Thymus (tissue), 11 donors: Measurements from ENCODE around the gene CUX1. TPM values are rescaled to one million over a fixed set of nuclear protein-coding genes. Genes with fewer than 3 reads are reported as not detected.

ENCODE experiments used
- DNase-seq, 9 donors: peaks; one replicate each; pipeline ENCODE4 v3.0.0-alpha.2; 2013; ENCODE audit warnings: low spot score in 9 of 9, low read depth in 6 of 9, missing footprints in 1 of 9
- H3K27ac ChIP-seq, 2 donors: one replicate each; pipeline ENCODE4 v1.5.1; 2013; ENCODE audit warnings: control low read depth in 1 of 2, low read depth in 1 of 2, low read length in 1 of 2, mild to moderate bottlenecking in 1 of 2, moderate library complexity in 1 of 2
- H3K27me3 ChIP-seq, 2 donors: one replicate each; pipeline ENCODE4 v1.5.1; 2013; ENCODE audit warnings: low read length in 1 of 2; ENCODE audit not compliant: control insufficient read depth in 2 of 2, insufficient read depth in 1 of 2
- H3K36me3 ChIP-seq, 2 donors: one replicate each; pipeline ENCODE4 v1.5.1; 2013; ENCODE audit warnings: low read length in 1 of 2, mild to moderate bottlenecking in 1 of 2, moderate library complexity in 1 of 2; ENCODE audit not compliant: control insufficient read depth in 2 of 2, insufficient read depth in 2 of 2
- H3K4me1 ChIP-seq, 2 donors: one replicate each; pipeline ENCODE4 v1.5.1; 2013; ENCODE audit warnings: low read length in 2 of 2; ENCODE audit not compliant: control insufficient read depth in 2 of 2, insufficient read depth in 2 of 2
- H3K4me3 ChIP-seq, 2 donors: one replicate each; pipeline ENCODE4 v1.5.1; 2013; ENCODE audit warnings: low read length in 2 of 2, control low read depth in 1 of 2, mild to moderate bottlenecking in 1 of 2
- H3K9me3 ChIP-seq, 2 donors: one replicate each; pipeline ENCODE4 v1.5.1; 2013; ENCODE audit warnings: low read length in 1 of 2, mild to moderate bottlenecking in 1 of 2; ENCODE audit not compliant: control insufficient read depth in 2 of 2, insufficient read depth in 1 of 2
- WGBS: extraction: QIAGEN DNeasy Blood & Tissue Kit; methylation state at CpG from one replicate; pipeline ENCODE4 v1.1.7; 2013; 5-methylcytosine and 5-hydroxymethylcytosine counted together
- polyA plus RNA-seq: library from polyadenylated mRNA; stranded (reverse); fragments of 200-250 nt; gene quantifications from one replicate; pipeline ENCODE4 v1.2.3, GENCODE V29; 2013
- total RNA-seq: library from RNA; stranded (reverse); fragments of 120-200 nt; gene quantifications from one replicate; pipeline ENCODE4 v1.2.4, GENCODE V29; 2013
- donor health status: healthy.

Gene CUX1
- total and polyA plus RNA-seq, 2 donors = 27.8 to 35.0 TPM

DNA sequence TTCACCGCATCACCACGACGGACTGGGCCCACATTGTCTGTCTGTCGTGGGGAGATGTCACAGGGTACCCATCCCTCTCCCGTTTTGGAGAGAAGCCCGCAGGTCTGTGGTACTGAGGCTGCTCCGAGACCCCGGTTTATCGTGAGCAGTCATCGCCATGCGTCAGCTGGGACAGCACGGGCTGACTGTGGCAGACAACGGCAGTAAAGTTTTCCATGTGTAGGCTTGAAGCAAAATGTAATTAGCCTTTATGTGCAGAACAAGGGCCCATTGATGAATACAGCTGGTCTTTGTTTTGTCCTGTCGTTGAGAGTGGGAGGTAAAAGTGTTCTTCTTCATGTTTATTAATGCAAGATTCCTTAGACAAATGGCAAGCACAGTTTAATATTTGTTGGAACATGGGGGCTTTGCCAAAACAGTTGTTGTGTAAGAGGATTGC, 301.8 kb downstream of the CUX1 start:
- H3K27me3 ChIP-seq = no peaks in the 10 kb centered on the region
- H3K27ac ChIP-seq = no peak overlapping the region
- no peak for DNase-seq
- H3K4me1 ChIP-seq = peaks cover 0 to 9% of the 10 kb centered on the region in 2 donors
- H3K4me3 ChIP-seq = no peak overlapping the region
- peaks cover 46 to 57% of the 10 kb centered on the region in 2 donors for H3K36me3 ChIP-seq
- no peaks in the 10 kb centered on the region for H3K9me3 ChIP-seq
- 93% methylated on average over 14 of the region's 14 CpGs for WGBS

DNA sequence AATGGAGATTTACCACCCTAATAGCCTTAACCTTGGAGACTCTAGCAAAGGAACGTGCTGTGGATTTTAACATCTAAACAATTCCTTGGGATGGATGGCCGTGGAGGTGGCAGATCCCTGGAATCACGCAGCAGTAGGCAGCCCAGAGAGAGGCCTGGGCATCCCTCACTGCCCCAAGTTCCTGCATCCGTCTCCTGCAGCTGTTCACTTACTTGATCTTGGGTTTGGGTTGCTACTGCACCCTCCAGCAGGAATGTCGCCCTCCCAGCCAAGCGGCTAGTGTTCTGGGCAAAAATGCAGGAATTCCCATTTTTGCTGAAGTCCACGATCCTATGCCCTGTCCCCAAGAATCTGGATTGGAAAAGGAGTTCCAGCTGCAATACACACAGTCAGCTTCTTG, 302.5 kb downstream of the CUX1 start:
- Histone ChIP-seq H3K36me3 (peaks cover 45 to 55% of the 10 kb centered on the region in 2 donors), H3K27ac (no peak overlapping the region), H3K27me3 (no peaks in the 10 kb centered on the region), H3K9me3 (no peaks in the 10 kb centered on the region), H3K4me1 (peaks cover 0 to 9% of the 10 kb centered on the region in 2 donors), H3K4me3 (no peak overlapping the region)
- 98% methylated on average over 7 of the region's 7 CpGs for WGBS
- DNase-seq = no peak

DNA sequence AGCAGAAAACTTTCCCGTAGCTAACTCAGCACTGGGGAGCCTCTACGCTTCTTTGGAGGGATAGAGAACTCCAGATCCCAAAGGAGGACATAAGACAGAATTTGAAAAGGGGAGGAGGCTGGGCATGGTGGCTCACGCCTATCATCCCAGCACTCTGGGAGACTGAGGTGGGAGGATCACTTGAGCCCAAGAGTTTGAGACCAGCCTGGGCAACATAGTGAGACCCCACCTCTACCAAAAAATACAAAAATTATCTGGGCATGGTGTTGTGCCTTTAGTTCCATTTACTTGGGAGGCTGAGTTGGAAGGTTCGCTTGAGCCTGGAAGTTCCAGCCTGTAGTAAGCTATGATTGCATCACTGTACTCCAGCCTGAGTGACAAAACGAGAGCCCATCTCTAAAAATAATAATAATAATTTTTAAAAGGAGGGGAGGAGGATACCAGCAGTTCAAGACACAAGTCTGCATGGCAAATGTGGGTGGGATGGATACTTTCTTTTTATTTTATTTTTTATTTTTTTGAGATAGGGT, 303.3 kb downstream of the CUX1 start:
- Histone ChIP-seq H3K4me1 (peaks cover 0 to 9% of the 10 kb centered on the region in 2 donors), H3K27ac (no peak overlapping the region), H3K4me3 (no peak overlapping the region), H3K36me3 (peaks cover 44 to 51% of the 10 kb centered on the region in 2 donors), H3K27me3 (no peaks in the 10 kb centered on the region), H3K9me3 (no peaks in the 10 kb centered on the region)
- WGBS = 98% methylated on average over 5 of the region's 5 CpGs
- no peak for DNase-seq

DNA sequence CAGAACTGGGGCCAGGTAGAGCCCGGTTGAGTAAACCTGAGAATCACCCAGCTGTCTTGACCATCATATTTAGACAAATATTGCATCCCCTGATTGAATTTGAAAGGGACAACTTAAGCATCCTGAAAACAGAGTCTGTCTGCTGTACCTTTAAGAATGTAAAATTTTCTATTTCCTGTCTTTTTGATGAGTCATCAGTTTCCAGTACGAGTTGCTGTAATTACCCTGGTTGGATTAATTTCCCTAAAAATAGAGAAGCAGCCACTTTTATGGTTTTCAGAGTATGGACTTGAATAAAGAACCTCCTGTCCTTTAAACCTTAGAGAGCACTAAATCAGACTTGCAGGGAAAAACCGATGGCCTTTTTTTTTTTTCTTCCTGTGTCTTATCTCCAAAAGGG, 304.6 kb downstream of the CUX1 start:
- Histone ChIP-seq H3K4me1 (peaks cover 0 to 9% of the 10 kb centered on the region in 2 donors), H3K27ac (peak overlapping the region in 1 of 2 donors; percentile 54), H3K27me3 (no peaks in the 10 kb centered on the region), H3K9me3 (no peaks in the 10 kb centered on the region), H3K4me3 (no peak overlapping the region), H3K36me3 (peaks cover 40 to 45% of the 10 kb centered on the region in 2 donors)
- WGBS = 14% methylated on average over 3 of the region's 3 CpGs
- DNase-seq = peak in 1 of 9 donors; percentile 37

DNA sequence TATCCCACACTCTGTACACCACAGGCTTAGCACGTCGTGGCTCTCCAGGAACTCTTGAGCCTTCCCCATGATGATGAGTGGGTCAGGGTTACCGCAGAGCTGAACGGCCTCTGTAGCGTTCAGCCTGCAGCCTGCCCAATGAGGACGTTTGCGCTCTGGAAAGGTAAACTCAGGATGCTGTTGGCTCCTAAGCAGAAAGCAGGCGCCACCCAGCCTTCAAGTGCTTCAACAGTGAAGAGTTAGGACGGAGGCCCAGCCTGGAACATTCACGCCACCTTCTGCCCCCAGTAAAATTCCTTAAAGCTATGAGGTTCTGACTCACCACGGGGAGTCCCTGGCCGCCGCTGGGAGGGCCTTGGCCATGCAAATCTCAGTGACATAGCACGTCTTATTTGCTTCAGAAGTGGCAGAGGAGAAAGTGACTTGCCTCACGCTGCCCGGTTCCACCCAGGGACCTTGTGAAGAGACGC, 307.7 kb downstream of the CUX1 start:
- no peaks in the 10 kb centered on the region for H3K9me3 ChIP-seq
- 96% methylated on average over 17 of the region's 17 CpGs for WGBS
- H3K36me3 ChIP-seq = peaks cover 34 to 36% of the 10 kb centered on the region in 2 donors
- no peak overlapping the region for H3K27ac ChIP-seq
- no peak for DNase-seq
- H3K27me3 ChIP-seq = no peaks in the 10 kb centered on the region
- H3K4me1 ChIP-seq = peaks cover 0 to 9% of the 10 kb centered on the region in 2 donors
- no peak overlapping the region for H3K4me3 ChIP-seq

DNA sequence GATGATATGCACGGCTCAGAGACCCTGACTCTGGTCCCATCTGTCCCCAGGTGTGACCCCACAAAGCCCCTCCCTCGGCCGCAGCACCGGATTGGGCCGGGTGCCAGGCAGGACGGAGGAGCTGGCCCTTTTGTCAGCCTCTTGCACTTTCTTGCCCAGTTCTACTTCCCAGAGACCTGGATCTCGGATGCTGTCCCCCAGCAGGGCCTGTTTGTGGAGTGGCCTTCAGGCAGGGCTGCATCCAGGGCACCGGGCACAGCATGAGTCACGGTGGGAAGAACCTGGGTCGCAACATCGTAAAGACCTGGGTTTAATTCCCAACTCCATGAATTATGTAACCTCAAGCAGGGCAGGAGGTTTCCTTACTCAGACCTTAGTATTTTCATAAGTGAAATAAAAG, 310.9 kb downstream of the CUX1 start:
- Histone ChIP-seq H3K27me3 (no peaks in the 10 kb centered on the region), H3K36me3 (peaks cover 31 to 35% of the 10 kb centered on the region in 2 donors), H3K4me1 (no peaks in the 10 kb centered on the region), H3K27ac (no peak overlapping the region), H3K9me3 (no peaks in the 10 kb centered on the region), H3K4me3 (no peak overlapping the region)
- WGBS = 96% methylated on average over 11 of the region's 11 CpGs
- no peak for DNase-seq

DNA sequence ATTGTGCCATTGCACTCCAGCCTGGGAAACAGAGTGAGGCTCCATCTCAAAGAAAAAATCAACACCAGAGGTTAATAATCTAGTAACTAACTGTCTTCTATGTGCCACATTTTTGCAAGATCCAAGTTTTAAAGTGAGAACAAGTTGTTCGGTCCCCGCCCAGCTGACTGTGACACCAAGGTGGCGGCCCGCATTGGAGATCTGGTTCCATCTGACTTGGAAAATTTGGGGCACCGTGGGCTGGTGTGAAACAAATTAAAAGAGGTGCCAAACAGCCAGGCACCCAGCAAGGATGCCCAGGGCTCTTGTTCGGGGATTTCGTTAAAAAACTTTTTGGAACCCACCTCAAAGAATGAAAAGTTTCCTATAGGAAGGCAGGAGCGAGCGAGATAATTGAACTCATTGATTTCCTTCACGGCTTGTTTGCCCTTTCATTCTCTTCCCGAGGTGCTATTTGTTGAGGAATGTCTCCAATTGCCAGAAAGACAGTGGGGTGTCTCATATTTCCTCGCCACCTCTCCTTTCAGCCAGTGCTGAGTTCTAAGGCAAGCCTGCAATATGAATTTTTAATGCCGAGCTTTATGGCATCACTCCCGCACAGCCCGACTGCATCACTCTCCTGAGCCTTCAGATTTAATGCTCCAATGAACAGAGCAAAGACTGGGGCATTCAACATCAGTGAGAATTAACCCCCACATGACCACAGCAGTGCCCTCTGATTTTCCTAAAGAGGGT, 312.4 kb downstream of the CUX1 start:
- Histone ChIP-seq H3K4me3 (no peak overlapping the region), H3K4me1 (no peaks in the 10 kb centered on the region), H3K36me3 (peaks cover 26 to 32% of the 10 kb centered on the region in 2 donors), H3K27me3 (no peaks in the 10 kb centered on the region), H3K9me3 (no peaks in the 10 kb centered on the region), H3K27ac (no peak overlapping the region)
- DNase-seq = no peak
- 94% methylated on average over 15 of the region's 15 CpGs for WGBS

DNA sequence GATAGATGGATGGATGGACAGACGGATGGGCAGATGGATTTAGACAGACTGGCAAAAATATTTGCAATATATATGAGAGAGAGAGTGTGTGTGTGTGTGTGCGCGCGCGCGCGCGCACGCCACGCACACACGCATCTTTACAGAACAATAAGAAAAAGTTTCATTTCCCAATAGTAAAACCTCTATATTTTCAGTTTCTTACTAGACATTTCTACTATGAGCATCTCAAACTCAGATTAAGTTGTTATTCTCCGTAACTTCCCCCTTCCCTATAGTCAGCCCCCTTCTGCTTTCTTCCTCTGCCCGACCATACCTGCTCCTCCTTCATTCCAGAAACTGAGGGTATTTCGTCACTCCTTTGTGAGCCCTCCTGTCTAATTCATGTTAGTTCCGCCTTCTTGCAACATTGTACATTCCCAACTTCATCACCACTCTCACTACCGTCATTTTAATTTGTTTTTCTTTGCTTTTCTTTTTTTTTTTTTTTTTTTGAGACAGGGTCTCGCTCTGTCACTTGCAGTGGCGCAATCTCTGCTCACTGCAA, 314.9 kb downstream of the CUX1 start:
- H3K27me3 ChIP-seq = no peaks in the 10 kb centered on the region
- H3K4me3 ChIP-seq = no peak overlapping the region
- no peaks in the 10 kb centered on the region for H3K9me3 ChIP-seq
- WGBS = 93% methylated on average over 18 of the region's 18 CpGs
- no peak overlapping the region for H3K27ac ChIP-seq
- peaks cover 16 to 20% of the 10 kb centered on the region in 2 donors for H3K36me3 ChIP-seq
- H3K4me1 ChIP-seq = no peaks in the 10 kb centered on the region
- no peak for DNase-seq

DNA sequence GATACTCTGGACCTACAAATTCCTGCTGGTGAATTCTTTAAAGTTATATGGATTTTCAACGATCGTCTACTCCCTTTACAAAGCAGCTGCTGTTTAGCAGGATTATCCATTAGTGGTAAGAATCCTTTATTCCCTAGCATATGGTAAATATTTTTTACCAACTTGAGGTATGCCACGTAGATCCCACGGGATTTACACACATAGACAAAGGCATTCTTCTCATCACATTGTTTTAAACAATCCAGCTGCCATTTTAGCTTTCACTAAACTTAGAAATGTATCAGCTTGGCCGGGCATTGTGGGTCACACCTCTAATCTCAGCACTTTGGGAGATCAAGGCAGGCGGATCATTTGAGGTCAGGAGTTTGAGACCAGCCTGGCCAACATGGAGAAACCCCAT, 321.2 kb downstream of the CUX1 start:
- Histone ChIP-seq H3K9me3 (no peaks in the 10 kb centered on the region), H3K27me3 (no peaks in the 10 kb centered on the region), H3K4me1 (peaks cover 0 to 8% of the 10 kb centered on the region in 2 donors), H3K36me3 (peaks cover 19 to 21% of the 10 kb centered on the region in 2 donors), H3K27ac (no peak overlapping the region), H3K4me3 (no peak overlapping the region)
- WGBS = 97% methylated on average over 6 of the region's 6 CpGs
- no peak for DNase-seq
